ENCODE data around the gene CRKL.
"Not testable (repeated sequence)": the region's sequence is repeated elsewhere in the genome, so short reads cannot be mapped to it uniquely, and the experiment has no call there.

CRKL gene

GRCh38 chr22:20966883-20967696, 49.9 kb downstream of the CRKL start, which contains the start of gene AIFM3:
Gene AIFM3 (plus strand): TSS chr22:20967255. CDS start chr22:20967945, 690 bp downstream.
- no peak for DNase-seq (ENCODE audit: low read depth)

GRCh38 chr22:20967697-20968211, 50.5 kb downstream of the CRKL start:
- DNase-seq (ENCODE audit: low read depth): no peak

- DNase-seq (ENCODE audit: low read depth): no peak
Observed at GRCh38 chr22:20968281-20968977, 51.2 kb downstream of the CRKL start.

GRCh38 chr22:20970939-20971657, 53.9 kb downstream of the CRKL start:
- no peak for DNase-seq (ENCODE audit: low read depth)

GRCh38 chr22:20972014-20972694, 54.9 kb downstream of the CRKL start:
- not testable (repeated sequence) for DNase-seq (ENCODE audit: low read depth)

GRCh38 chr22:20972933-20973577, 55.8 kb downstream of the CRKL start:
- no peak for DNase-seq (ENCODE audit: low read depth)

- no peak for DNase-seq (ENCODE audit: low read depth)
Observed at GRCh38 chr22:20973634-20974286, 56.6 kb downstream of the CRKL start.

GRCh38 chr22:20974336-20974955, 57.2 kb downstream of the CRKL start:
- no peak for DNase-seq (ENCODE audit: low read depth)

GRCh38 chr22:20975541-20976290, 58.5 kb downstream of the CRKL start:
- DNase-seq (ENCODE audit: low read depth): no peak

GRCh38 chr22:20976291-20976877, 59.2 kb downstream of the CRKL start:
- no peak for DNase-seq (ENCODE audit: low read depth)

GRCh38 chr22:20977019-20977418, 59.8 kb downstream of the CRKL start:
- no peak for DNase-seq (ENCODE audit: low read depth)

GRCh38 chr22:20977516-20978170, 60.4 kb downstream of the CRKL start:
- DNase-seq (ENCODE audit: low read depth): no peak

GRCh38 chr22:20978419-20978818, 61.2 kb downstream of the CRKL start:
- DNase-seq (ENCODE audit: low read depth): no peak

- DNase-seq (ENCODE audit: low read depth): peak; percentile 68
Observed at GRCh38 chr22:20979243-20979809, 62.1 kb downstream of the CRKL start.

- no peak for DNase-seq (ENCODE audit: low read depth)
Observed at GRCh38 chr22:20979940-20980453, 62.8 kb downstream of the CRKL start.

GRCh38 chr22:20980523-20980922, 63.3 kb downstream of the CRKL start:
- no peak for DNase-seq (ENCODE audit: low read depth)

GRCh38 chr22:20980938-20981722, 63.9 kb downstream of the CRKL start:
- DNase-seq (ENCODE audit: low read depth): no peak
